DOHH2 (cell line): ENCODE measurements around the gene CDKN1C.

Source experiments
- EZH2phosphoT487 ChIP-seq: fragments of 200-600 bp; sonication (generic); IDR thresholded peaks from 2 replicates; pipeline ENCODE4 v1.6.1; 2017; ENCODE audit warnings: borderline replicate concordance, mild to moderate bottlenecking, antibody characterized with exemption, low read length, moderate library complexity, mixed read lengths
- TF ChIP-seq, protein P1 (sequence below): fragments of 200-600 bp; sonication (generic); IDR thresholded peaks from one replicate; pipeline ENCODE4 v1.5.1; 2014; ENCODE audit warnings: antibody characterized with exemption, mild to moderate bottlenecking, low read depth, low read length; ENCODE audit not compliant: poor library complexity, severe bottlenecking

DNA sequence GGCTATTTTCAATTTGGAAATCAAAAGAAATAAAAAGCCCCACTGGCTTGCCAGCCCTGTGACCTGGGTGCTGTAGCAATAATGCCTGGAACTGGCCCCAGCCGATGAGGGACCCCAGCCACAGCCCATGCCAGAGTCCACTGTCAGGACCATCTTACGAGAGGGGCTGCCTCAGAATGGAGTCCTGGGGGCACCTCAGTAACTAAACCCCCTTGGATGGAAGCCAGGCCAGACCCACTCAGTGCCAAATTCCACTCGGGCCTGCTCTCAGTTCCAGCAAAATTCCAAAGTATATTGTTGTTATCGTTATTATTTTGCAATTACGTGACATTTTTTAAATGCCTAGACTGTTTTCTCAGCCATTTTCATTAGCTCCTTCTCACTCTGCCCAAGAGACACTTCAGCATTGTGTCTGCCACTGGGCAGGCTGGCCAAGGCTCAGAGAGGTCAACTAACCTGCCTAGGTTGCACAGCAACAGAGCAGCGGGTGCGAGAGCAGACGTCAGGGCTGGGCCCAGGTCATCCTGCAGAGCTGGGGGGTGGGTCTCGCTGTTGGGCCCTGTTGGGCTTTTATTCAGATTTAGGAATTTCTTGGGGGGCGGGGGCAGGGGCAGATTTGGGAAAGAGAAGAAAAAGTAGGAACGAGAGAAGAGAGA, 19.5 kb downstream of the CDKN1C start:
- TF ChIP-seq, protein P1, sequence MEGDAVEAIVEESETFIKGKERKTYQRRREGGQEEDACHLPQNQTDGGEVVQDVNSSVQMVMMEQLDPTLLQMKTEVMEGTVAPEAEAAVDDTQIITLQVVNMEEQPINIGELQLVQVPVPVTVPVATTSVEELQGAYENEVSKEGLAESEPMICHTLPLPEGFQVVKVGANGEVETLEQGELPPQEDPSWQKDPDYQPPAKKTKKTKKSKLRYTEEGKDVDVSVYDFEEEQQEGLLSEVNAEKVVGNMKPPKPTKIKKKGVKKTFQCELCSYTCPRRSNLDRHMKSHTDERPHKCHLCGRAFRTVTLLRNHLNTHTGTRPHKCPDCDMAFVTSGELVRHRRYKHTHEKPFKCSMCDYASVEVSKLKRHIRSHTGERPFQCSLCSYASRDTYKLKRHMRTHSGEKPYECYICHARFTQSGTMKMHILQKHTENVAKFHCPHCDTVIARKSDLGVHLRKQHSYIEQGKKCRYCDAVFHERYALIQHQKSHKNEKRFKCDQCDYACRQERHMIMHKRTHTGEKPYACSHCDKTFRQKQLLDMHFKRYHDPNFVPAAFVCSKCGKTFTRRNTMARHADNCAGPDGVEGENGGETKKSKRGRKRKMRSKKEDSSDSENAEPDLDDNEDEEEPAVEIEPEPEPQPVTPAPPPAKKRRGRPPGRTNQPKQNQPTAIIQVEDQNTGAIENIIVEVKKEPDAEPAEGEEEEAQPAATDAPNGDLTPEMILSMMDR: no peak
- no peak for TF ChIP-seq EZH2phosphoT487
